Endothelial cell of umbilical vein (primary cell): ENCODE measurements around the gene GRM7. TPM values are rescaled to one million over a fixed set of nuclear protein-coding genes. Genes with fewer than 3 reads are reported as not detected.

Experiments used
- BruUV-seq: library from RNA; stranded (reverse); fragments of 400-500 nt; replicated peaks from 2 replicates; lab custom pipeline; 2021; lab: Mats Ljungman, UMichigan
- CTCF ChIA-PET: fragments of 300-600, 350-600 bp; sonication (Branson Sonifier 250); formaldehyde crosslinking; loops from one replicate; lab custom pipeline; 2021; ENCODE audit warnings: antibody characterized with exemption, inconsistent platforms; lab: Charles Lee
- POLR2A ChIA-PET: fragments of 300-600, 350-600 bp; sonication (Branson Sonifier 250); formaldehyde crosslinking; loops from one replicate; lab custom pipeline; 2021; ENCODE audit warnings: antibody characterized with exemption, inconsistent platforms; lab: Charles Lee
- DNase-seq: peaks from one replicate; pipeline ENCODE4 v3.0.0-alpha.2; 2011; ENCODE audit warnings: low read depth, low spot score
- FAIRE-seq: peaks from 2 replicates; lab custom pipeline; 2011; peaks lifted over from hg19 to GRCh38; lab: Jason Lieb, UNC
- H2AFZ ChIP-seq: 2 replicates; pipeline ENCODE4 v1.6.0; 2012; ENCODE audit warnings: low read depth, low read length, control low read depth, inconsistent platforms
- H3K27ac ChIP-seq: 2 replicates; pipeline ENCODE4 v1.5.1; 2011; ENCODE audit warnings: low read depth, mild to moderate bottlenecking, control low read depth, low read length, moderate library complexity; ENCODE audit not compliant: insufficient read depth
- H3K27me3 ChIP-seq, 2 experiments: 2 replicates each; pipeline versions ENCODE4 v1.6.0 to v1.6.1; 2011; ENCODE audit warnings: low read length in 2 of 2, mixed read lengths in 1 of 2; ENCODE audit not compliant: control insufficient read depth in 2 of 2, insufficient read depth in 2 of 2
- H3K36me3 ChIP-seq, 2 experiments: 2 replicates in 1 of 2; 3 replicates in 1 of 2; pipeline ENCODE4 v1.5.1; 2011; ENCODE audit warnings: low read length in 2 of 2, mild to moderate bottlenecking in 1 of 2, moderate library complexity in 1 of 2; ENCODE audit not compliant: control insufficient read depth in 2 of 2, insufficient read depth in 2 of 2; ENCODE audit errors: extremely low read depth in 1 of 2
- H3K4me1 ChIP-seq: 3 replicates; pipeline ENCODE4 v1.5.1; 2011; ENCODE audit warnings: mild to moderate bottlenecking, low read length; ENCODE audit not compliant: control insufficient read depth, insufficient read depth; ENCODE audit errors: extremely low read depth
- H3K4me2 ChIP-seq: 2 replicates; pipeline ENCODE4 v1.6.1; 2011; ENCODE audit warnings: low read length, control low read depth, mixed read lengths; ENCODE audit not compliant: insufficient read depth
- H3K4me3 ChIP-seq, 3 experiments: fragments of 200-600 bp in 1 of 3; sonication (generic), shearing (Covaris generic) in 1 of 3; replicated peaks in 1 of 3; 2 replicates each; pipeline ENCODE4 v1.5.1; 2011 to 2016; ENCODE audit warnings: control low read depth in 3 of 3, low read length in 3 of 3, mild to moderate bottlenecking in 2 of 3, inconsistent platforms in 1 of 3, low read depth in 1 of 3, moderate library complexity in 1 of 3; ENCODE audit not compliant: insufficient read depth in 1 of 3
- H3K79me2 ChIP-seq: 2 replicates; pipeline ENCODE4 v1.6.0; 2012; ENCODE audit warnings: low read length, inconsistent platforms; ENCODE audit not compliant: control insufficient read depth, insufficient read depth
- H3K9ac ChIP-seq: replicated peaks from 2 replicates; pipeline ENCODE3; 2011; ENCODE audit warnings: low read length, control low read depth; ENCODE audit not compliant: insufficient read depth; ENCODE audit errors: extremely low read depth
- H3K9me1 ChIP-seq: replicated peaks from 3 replicates; pipeline ENCODE4 v1.6.0; 2011; ENCODE audit warnings: mild to moderate bottlenecking, low read length; ENCODE audit not compliant: control insufficient read depth, insufficient read depth; ENCODE audit errors: extremely low read depth
- H3K9me3 ChIP-seq: replicated peaks from 2 replicates; pipeline ENCODE4 v1.5.1; 2012; ENCODE audit warnings: low read length, inconsistent platforms; ENCODE audit not compliant: control insufficient read depth, insufficient read depth
- H4K20me1 ChIP-seq: replicated peaks from 2 replicates; pipeline ENCODE3; 2011; ENCODE audit warnings: mild to moderate bottlenecking, low read length; ENCODE audit not compliant: control insufficient read depth, insufficient read depth; ENCODE audit errors: extremely low read depth
- EZH2 ChIP-seq: IDR thresholded peaks from 2 replicates; pipeline ENCODE4 v1.6.1; 2012; ENCODE audit warnings: borderline replicate concordance, low read depth, mild to moderate bottlenecking, moderate library complexity, low read length, inconsistent platforms; ENCODE audit not compliant: severe bottlenecking
- FOS ChIP-seq: IDR thresholded peaks from 2 replicates; pipeline ENCODE4 v1.6.1; 2011; ENCODE audit warnings: mild to moderate bottlenecking, low read length, moderate library complexity, borderline replicate concordance; ENCODE audit not compliant: insufficient read depth
- GATA2 ChIP-seq: IDR thresholded peaks from 2 replicates; pipeline ENCODE4 v1.7.0; 2011; ENCODE audit warnings: low read depth, mild to moderate bottlenecking, moderate library complexity, mixed read lengths, low read length; ENCODE audit not compliant: insufficient read length, insufficient read depth
- JUN ChIP-seq: IDR thresholded peaks from 2 replicates; pipeline ENCODE4 v1.6.1; 2011; ENCODE audit warnings: borderline replicate concordance, low read depth; ENCODE audit not compliant: insufficient read length, insufficient read depth
- MYC ChIP-seq: IDR thresholded peaks from one replicate; pipeline ENCODE4 v1.6.1; 2011; ENCODE audit warnings: mild to moderate bottlenecking, low read depth, low read length
- POLR2A ChIP-seq: IDR thresholded peaks from 2 replicates; pipeline ENCODE4 v1.6.1; 2012; ENCODE audit warnings: low read depth, mild to moderate bottlenecking, control low read depth, low read length
- POLR2AphosphoS5 ChIP-seq: IDR thresholded peaks from 2 replicates; pipeline ENCODE4 v1.6.1; 2012; ENCODE audit warnings: low read depth, mild to moderate bottlenecking, control low read depth, low read length, moderate library complexity; ENCODE audit not compliant: insufficient read depth
- dilution Hi-C: fragments of 300-500 bp; cut with MboI; formaldehyde crosslinking; loops from one replicate; pipeline ENCODE4 v1.15.0; 2019; ENCODE audit warnings: low sequenced_read_pairs; ENCODE audit not compliant: extremely low pct_ligation_motif_present
- intact Hi-C: fragments of 100-400 bp; cut with micrococcal nuclease; formaldehyde crosslinking; loops from one replicate; pipeline ENCODE4 v1.10.0; 2022
- polyA plus RNA-seq, 4 experiments: library from polyadenylated mRNA; depleted of rRNA in 3 of 4; stranded (reverse) in 3 of 4; unstranded in 1 of 4; fragments of >200 nt; gene quantifications; 2 replicates each; pipeline versions ENCODE4 v1.2.1 to v1.2.3, GENCODE V29; 2011 to 2012; ENCODE audit warnings: missing spikeins in 1 of 4
- total RNA-seq: library from RNA; stranded (reverse); gene quantifications from 2 replicates; pipeline ENCODE4 v1.2.3, GENCODE V29; 2021
- TF ChIP-seq, protein P1 (sequence below): IDR thresholded peaks from 2 replicates; pipeline ENCODE4 v1.6.1; 2011; ENCODE audit not compliant: insufficient read depth, insufficient read length
- TF ChIP-seq, protein P2 (sequence below), 2 donors: IDR thresholded peaks; 1 replicate in 1 of 2; 2 replicates in 1 of 2; pipeline ENCODE4 v1.5.1; 2011; ENCODE audit warnings: low read length in 2 of 2, mild to moderate bottlenecking in 2 of 2, moderate library complexity in 2 of 2, control low read depth in 1 of 2, inconsistent platforms in 1 of 2, low read depth in 1 of 2; ENCODE audit not compliant: insufficient read depth in 1 of 2; ENCODE audit errors: extremely low read depth in 1 of 2

Gene GRM7
- total and polyA plus RNA-seq, 2 donors (not counting 3 experiments of a cell fraction or from before 2014, with no cell fraction given) = 0.12 TPM; not detected in 1

DNA sequence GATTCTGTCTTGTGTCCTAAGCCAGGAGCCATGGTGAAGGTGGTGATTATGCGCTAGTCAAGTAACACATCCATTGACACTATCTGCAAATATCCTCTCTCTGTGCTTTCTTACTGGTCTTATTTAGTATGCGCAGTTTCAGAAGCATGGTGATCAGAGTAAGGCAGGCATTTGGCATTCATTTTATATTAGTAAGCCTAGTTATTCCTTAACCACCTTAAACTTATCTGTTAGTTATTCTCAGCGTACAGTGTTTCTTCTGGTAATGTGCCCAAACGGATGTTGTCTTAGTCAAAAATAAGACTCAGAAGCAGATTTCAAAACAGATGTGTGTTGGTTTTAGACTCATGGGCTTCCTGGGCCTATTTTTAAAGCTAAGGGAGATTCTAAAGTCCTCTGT is 329.2 kb downstream of the GRM7 start:
- no peaks in the 10 kb centered on the region for H3K9me3 ChIP-seq
- no peak overlapping the region for H3K27ac ChIP-seq
- POLR2A ChIA-PET = no interaction called here
- H2AFZ ChIP-seq = no peak overlapping the region
- dilution Hi-C loops = no loop called here
- DNase-seq (peak; percentile 59), FAIRE-seq (peak; percentile 12)
- no peak overlapping the region for H3K4me2 ChIP-seq
- H3K36me3 ChIP-seq = no peaks in the 10 kb centered on the region
- H3K27me3 ChIP-seq = no peaks in the 10 kb centered on the region
- CTCF ChIA-PET = no interaction called here
- H3K4me3 ChIP-seq = no peak overlapping the region
- intact Hi-C loops = loop anchor here (10.0 kb wide), 1 partner anchor 685 kb away; no protein-coding TSS in a partner anchor
- no peaks in the 10 kb centered on the region for H3K9me1 ChIP-seq
- no peaks in the 10 kb centered on the region for H4K20me1 ChIP-seq
- peaks cover 2% of the 10 kb centered on the region for H3K4me1 ChIP-seq
- peak; percentile 34 for TF ChIP-seq GATA2
- TF ChIP-seq, protein P1, sequence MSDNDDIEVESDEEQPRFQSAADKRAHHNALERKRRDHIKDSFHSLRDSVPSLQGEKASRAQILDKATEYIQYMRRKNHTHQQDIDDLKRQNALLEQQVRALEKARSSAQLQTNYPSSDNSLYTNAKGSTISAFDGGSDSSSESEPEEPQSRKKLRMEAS = no peak
- no peak overlapping the region for H3K9ac ChIP-seq
- H3K79me2 ChIP-seq = no peaks in the 10 kb centered on the region
- BruUV-seq = no TSS peak

DNA sequence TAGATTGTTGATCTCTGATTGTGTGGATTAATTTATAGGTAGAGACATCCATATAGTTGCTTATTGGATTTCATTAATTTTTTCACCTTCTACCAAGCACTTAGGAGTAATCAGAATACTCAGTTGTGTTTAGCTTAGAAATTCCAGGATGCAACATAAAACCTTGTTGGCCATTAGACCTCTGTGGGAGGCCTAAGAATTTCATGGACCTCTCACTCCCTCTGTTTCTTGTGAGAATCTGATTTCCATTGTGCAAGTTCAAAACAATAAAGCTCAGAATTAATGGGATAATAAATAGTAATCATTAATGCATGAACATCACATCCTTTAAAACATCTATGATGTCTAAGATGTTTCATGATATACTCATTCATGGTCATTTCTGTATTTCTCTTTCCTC is 332.4 kb downstream of the GRM7 start:
- Histone ChIP-seq H3K27me3 (no peaks in the 10 kb centered on the region), H4K20me1 (no peaks in the 10 kb centered on the region), H3K4me1 (peaks cover 2% of the 10 kb centered on the region), H3K79me2 (no peaks in the 10 kb centered on the region), H3K4me2 (no peak overlapping the region), H2AFZ (no peak overlapping the region), H3K4me3 (no peak overlapping the region), H3K9ac (no peak overlapping the region), H3K27ac (no peak overlapping the region), H3K9me3 (no peaks in the 10 kb centered on the region), H3K36me3 (no peaks in the 10 kb centered on the region), H3K9me1 (no peaks in the 10 kb centered on the region)
- no peak for TF ChIP-seq POLR2A
- no peak for TF ChIP-seq GATA2
- TF ChIP-seq, protein P1 = no peak
- TF ChIP-seq JUN = no peak
- TF ChIP-seq POLR2AphosphoS5 = no peak
- no peak for TF ChIP-seq EZH2
- TF ChIP-seq FOS = no peak
- TF ChIP-seq, protein P2, sequence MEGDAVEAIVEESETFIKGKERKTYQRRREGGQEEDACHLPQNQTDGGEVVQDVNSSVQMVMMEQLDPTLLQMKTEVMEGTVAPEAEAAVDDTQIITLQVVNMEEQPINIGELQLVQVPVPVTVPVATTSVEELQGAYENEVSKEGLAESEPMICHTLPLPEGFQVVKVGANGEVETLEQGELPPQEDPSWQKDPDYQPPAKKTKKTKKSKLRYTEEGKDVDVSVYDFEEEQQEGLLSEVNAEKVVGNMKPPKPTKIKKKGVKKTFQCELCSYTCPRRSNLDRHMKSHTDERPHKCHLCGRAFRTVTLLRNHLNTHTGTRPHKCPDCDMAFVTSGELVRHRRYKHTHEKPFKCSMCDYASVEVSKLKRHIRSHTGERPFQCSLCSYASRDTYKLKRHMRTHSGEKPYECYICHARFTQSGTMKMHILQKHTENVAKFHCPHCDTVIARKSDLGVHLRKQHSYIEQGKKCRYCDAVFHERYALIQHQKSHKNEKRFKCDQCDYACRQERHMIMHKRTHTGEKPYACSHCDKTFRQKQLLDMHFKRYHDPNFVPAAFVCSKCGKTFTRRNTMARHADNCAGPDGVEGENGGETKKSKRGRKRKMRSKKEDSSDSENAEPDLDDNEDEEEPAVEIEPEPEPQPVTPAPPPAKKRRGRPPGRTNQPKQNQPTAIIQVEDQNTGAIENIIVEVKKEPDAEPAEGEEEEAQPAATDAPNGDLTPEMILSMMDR (IDR thresholded peaks at IDR 0.05; ENCODE audit: extremely low read depth in 1 of 2, insufficient read depth in 1 of 2, low read depth in 1 of 2, low read length in 2 of 2) = no peak
- TF ChIP-seq MYC = no peak
- no peak for DNase-seq
- POLR2A ChIA-PET = no interaction called here
- intact Hi-C loops = loop anchor here (10.0 kb wide), 1 partner anchor 682 kb away; no protein-coding TSS in a partner anchor
- BruUV-seq = no TSS peak
- FAIRE-seq = no peak
- CTCF ChIA-PET = interaction anchor here (0.9 kb wide), 1 partner anchor 902 kb away, joined by 3 read pairs; no protein-coding TSS in a partner anchor
- dilution Hi-C loops = no loop called here
